Esophagus muscularis mucosa (tissue), 2 donors: ENCODE results near the gene KDM3B.

Source experiments
- POLR2A ChIP-seq: fragments of 450-650 bp; IDR thresholded peaks from one replicate; pipeline ENCODE4 v1.6.1; 2017; ENCODE audit warnings: antibody characterized with exemption, moderate library complexity, mild to moderate bottlenecking, low read depth
- POLR2AphosphoS5 ChIP-seq, 2 donors: sonication (generic); formaldehyde crosslinking; IDR thresholded peaks; one replicate each; pipeline ENCODE4 v1.6.1; 2017; ENCODE audit warnings: antibody characterized with exemption in 2 of 2

DNA sequence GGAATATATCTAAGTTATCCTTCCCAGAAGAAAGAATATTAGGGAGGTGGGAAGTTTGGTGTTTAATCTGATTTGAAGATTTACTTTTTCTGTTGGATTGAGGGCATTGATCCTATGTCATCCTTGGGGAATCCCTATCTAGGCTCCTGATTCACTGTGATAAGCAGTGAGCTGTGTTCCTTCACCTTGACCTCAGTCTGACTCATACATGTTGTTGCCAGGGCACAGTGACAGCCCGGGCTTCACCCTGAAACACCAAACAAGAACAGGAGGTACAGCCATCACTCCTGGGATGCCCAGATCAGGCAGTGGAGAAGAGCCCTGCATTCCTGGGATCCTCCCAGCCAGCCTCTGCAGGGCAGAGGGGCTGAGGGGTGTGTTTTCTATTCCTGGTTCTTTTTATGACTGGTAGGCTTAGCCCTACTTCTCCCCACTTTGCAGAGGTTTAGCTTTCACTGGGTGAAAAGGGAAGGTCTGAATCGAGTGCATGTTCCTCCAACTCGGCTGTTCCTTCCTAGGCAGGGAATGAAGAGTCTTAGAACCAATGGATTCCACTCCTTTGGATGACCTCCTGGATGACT, 17.5 kb upstream of the KDM3B start:
- TF ChIP-seq POLR2A: no peak
- no peak for TF ChIP-seq POLR2AphosphoS5 (IDR thresholded peaks at IDR 0.05)
